ENCODE data around the gene UNC5C.

Gene UNC5C

DNA sequence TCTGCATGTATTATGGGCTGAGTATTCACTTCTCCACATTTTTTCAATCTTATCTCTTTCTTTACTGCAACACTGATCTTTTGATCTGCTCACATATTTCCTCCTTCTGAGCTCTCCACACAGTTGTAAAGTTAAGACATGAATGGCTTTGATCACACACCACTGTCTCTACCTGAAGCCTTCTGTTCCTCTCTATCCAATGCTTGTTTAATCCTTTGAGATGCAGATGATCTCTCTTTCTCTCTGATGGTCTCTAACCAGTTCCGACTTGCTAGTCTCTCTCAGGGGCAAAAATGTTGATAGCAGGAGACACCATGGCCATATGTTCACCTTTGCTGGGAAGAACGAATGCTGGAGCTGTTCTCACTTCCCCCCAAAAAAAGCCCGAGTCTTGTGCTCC lies 162.4 kb downstream of the UNC5C start:
- DNase-seq = no peak

DNA sequence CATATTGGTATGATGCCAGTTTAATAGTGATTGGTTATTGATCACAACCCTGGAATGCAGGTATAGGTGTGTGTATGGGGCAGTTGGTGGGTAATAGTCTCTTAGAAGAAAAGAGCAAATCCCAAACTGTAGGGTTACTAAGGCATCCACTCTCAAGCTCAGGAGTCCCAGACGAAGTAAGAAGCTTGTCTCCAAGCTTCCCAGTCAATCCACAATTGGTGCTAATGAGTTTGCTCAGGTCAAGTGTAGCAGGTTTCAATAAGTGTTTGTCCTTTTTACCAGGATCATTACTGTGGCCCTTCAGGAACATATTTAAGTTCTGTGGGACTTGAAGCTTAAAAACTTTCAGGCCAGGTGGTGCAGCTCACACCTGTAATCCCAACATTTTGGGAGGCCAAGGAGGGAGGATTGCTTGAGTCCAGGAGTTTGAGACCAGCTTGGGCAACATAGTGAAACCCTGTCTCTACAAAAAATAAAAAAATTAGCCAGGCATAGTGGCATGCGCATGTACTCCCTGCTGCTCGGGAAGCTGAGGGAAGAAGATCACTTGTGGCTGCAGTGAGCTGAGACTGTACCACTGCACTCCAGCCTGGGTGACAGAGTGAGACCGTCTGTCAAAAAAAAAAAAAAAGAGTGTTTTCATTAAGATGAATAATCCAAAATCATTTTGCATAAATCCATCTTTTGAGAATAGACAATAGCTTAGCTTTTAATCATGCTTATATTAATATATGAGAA lies 166.8 kb downstream of the UNC5C start:
- DNase-seq = no peak

DNA sequence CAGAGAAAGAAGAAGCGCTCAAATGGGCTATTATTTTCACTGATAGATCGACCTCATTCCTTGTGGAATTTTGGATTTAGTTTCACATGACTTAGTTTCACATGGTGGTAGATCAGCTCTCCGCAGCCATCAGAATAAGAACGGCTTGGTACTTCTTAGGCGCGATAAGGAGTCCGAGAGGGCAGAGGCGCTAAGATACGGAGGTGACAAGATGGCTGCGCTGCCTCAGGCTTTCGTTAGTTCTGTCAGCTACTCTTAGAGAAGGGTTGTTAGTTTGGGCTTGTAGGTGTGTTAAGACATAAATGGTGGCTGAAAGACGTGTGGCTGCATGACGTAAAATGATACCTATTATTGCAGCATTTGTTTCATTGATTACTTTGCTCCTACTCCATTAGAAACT lies 169.1 kb downstream of the UNC5C start:
- no peak for DNase-seq

DNA sequence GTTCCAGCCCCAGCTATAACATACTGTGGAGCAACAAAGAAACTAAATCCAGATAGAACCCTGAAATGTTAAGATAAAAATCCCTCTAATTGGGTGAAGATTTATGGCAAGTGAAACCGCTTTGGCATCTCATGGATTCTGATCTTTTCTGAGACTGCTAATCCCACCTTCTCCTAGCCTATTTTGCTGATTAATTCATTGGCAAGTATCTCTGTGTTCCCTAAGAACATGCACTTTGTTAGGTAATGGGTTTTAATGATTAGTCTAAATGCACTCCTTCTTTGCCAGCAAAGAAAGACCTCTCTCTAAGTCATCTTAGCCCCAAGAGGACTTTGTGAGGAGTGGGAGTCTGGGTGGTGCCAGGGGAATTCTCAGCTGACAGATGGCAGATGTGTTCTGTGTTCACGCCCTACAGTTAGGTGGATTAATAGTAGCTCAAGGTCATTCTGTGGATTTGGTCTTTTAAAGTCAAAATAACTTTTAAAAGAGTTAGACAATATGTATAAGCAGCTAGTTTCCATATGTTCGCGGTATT lies 171.3 kb downstream of the UNC5C start:
- no peak for DNase-seq

DNA sequence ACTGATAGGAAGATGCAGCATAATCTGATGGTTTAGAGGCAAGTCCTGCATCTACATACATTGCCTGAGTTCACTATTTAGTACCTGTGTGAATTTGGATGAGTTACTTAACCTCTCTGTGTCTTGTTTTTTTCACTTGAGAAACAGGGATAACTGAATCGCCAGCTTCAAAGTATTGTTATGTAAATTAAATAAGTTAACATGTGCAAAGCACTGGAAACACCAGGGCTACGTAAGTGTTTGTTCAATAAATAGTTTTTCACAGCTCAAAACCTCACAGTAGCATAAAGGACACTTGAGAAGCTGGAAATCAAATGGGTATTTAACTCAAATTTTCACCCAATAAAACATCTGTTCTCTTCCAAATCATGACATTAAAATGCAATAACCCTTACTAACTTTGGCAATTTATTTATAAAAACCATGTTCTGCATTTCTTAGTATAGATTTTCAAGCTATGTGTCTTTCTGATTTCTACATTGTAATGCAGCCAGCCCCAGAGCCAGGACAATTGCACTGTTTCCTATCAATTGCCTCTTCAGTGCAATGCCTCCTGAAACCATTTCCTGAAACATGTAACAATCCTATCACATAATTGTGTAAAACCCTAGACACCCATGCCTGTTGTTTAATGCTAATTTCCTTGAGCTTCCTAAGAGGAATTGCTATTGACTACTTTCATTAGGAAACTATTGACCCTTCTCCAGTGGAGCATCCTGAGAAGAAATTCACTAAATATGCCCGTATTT lies 177.1 kb downstream of the UNC5C start:
- no peak for DNase-seq

DNA sequence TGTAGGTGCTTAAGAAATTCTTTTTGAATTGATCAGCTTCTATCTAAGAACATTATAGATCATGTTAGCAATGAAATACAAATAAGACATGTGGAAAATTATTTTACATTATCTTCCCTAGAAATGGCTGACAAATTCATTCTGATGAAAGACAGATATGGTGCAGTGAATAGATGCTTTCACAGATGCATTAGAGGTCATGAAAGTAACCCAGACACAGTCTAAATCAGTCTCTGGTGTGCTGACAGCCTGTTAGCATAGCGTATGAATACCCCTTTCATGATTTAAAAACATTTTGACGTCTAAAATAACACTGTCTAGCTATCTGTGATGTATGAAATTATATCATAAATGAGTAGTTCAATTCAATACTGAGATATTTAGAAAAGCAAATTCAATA lies 180.9 kb downstream of the UNC5C start:
- no peak for DNase-seq

DNA sequence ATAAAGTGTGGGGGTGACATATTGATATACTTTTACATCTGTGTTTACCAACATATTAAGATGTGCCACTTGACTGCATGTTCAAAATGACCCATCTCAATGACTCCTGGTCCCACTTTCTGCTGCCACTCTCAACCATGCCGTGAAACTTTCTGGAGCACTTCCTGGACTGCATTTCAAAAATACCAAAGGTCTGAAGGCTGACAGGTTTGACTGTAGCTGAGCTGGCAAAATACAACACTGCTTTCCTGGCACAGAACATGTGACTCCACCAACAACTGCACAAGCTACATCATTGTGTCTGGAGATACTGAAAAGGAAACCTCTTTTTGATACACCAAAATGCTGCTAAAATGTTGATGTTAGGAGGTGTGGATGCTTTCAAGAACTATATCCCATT lies 184.8 kb downstream of the UNC5C start:
- no peak for DNase-seq

DNA sequence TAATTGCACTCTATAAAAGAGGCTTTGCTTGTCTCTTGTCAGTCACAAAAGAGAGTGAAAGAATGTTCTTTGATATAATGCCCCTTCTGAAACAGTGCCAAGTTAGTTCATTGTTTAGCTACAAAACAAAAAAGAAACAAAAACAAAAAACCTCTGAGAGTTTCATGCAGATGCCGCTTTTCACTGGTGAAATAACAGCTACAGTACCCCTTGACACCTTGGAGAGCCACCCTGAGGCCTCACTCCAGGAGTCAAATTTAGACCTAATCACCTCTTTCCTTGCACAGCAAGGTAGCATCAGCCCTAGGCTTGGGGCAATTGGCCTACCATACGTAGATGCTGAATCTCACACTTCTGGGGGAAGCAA lies 185.2 kb downstream of the UNC5C start:
- DNase-seq = no peak

DNA sequence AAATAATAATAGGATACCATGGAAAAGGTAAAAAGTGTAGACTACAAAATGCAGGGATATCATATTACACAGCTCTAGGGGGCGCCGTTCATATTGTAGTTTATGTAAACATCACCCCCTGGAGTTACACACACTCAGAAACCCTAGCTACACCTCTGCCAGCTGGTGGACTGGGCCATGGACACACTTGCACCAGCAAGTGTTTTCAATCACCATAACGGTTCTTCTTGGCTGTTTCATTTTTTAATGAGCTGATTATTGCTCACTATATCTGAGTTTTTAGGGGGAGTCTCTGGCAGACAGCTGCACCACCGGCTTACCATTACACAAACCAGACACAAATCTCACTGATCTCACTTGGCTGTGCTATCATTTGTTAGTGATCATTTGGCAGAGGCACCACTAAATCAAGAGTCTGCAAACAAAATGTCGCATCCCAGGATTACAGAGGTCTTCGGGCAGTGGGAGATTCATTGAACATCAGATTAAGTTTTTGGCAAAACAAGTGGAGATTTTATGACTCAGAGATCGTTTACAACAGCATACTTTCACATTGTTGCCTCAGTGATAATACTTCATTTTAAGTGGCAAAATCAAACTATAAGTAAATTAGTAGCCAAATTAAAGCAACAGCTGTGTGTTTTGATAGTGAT lies 185.7 kb downstream of the UNC5C start:
- DNase-seq = no peak

DNA sequence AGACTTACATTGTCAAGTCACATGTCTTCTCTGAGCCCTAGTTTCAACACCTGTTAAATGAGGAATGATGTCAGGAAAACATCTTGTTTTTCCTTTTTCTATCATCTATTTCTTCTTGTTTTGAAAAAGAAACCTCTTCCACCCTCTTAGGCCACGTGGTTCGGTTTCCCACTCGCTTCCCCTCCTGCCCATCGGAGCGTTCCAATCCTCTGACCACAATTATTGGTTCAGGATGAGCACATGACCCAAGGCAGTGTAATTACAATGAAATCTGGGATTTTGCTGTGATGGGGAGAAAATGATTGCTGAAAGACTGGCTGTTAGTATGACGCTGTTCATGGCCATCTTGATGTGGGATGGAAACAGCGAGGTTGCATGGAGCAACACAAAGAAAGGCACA lies 186.7 kb downstream of the UNC5C start:
- no peak for DNase-seq

DNA sequence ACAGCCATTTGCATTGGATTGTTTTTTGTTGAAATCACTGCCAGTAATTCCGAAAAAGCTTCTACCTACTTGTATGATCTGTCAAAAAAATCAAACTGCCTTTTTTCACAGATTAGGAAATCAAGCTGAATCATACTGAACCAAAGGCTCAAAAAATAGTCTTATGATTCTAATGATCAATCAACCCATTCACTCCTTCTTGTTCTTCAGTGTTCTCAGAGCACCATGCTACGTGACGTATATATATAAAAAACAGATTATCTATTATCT lies 187.1 kb downstream of the UNC5C start:
- DNase-seq = no peak

DNA sequence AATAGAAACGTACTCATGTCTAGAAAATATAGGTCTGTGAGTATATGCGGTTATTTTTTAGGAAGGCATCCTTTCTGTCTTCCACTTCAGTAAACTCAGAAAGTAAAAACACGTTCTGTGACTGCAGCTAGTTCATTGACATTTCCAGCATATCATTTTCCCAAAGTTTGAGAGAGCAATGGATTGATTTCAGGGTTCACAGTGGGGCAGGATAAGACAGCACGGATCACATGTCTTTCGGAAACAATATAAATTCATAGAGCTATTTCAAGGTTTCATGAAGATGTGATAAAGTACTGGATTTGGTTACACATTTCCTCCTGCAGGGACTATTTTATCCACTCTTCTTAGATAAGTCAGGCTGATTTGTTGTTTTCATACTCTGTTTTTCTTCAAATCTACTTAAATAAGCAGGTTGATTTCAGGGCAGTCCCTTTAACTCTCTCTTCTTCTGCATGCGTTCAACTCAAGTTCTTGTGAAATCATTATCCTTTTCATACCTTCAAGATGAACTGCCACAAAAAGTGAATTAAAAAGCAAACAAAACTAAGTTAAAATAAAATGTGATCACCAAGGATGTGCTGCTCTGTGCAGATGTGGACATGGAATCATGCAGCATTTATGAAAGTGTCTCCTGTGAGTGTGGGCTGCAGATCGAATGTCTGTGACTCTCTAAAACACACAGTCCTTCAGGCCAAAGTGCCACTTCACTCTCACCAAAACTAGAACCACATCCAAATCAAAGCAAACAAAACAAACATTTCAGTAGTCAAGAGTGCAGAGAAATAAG lies 187.7 kb downstream of the UNC5C start:
- DNase-seq = no peak

DNA sequence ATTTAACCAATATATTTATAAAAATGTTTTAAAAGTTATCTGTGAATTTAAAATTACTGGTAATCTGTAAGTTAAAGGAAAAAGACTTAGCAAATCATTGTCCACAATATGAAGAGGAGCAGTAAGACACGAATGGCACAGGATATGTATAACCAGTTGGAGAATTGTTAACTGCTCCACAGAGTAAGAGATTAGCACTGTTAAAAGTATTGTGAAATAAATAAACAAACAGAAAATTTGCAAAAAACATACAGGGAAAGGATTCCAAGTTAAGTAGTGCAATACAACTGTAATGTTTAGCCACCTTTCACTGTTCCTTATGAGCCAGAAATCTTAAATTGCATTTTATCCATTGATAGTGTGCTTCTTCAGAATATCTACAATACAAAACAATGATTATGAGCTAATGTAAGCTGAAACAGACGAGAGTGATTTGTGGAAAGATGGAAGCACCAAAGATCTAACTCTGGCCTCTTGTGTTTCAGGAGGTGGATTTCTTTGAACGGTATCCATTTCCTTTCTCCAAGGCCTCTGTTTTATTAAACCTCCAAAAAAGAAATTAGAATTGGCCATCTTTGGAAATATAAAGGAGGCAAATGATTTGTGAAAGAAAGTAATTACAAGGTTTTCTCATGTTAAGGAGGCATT lies 188.4 kb downstream of the UNC5C start:
- DNase-seq = no peak

DNA sequence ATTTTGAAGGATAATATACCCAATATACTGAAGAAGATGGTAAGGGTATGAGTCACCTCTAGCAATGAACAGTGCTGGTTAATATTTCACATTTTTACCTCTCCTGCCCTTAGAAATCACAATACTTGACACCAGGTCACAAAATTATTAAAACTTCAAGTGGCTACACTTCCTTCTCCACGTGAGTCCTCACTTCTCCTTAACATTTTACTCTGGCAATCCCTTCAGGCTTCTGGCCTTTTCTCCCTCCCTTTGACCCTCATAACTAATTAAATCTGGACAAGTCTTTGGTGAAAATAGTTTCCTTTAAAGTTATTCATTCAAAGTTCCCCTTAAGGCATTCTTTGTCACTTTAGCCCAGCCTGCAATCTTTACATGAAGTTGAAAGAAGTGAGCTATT lies 190.4 kb downstream of the UNC5C start:
- no peak for DNase-seq

DNA sequence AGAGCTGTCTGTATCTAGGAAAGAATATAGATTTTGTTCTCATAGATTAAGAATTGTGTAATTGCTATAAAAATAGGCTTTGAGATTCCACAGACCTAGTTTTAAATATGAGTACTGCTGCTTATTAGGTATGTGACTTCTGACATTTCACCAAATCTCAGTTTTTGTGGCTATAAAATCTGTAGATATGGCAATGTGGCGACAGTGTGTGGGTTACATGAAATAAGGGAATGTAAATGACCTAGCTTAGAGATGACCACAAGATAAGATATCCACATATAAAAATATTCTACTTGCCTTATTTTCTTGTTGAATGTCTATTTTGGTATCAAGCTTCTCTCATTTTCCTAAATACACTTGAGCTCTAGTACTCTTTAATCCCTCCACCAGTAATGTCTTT lies 193.8 kb downstream of the UNC5C start:
- DNase-seq = no peak

DNA sequence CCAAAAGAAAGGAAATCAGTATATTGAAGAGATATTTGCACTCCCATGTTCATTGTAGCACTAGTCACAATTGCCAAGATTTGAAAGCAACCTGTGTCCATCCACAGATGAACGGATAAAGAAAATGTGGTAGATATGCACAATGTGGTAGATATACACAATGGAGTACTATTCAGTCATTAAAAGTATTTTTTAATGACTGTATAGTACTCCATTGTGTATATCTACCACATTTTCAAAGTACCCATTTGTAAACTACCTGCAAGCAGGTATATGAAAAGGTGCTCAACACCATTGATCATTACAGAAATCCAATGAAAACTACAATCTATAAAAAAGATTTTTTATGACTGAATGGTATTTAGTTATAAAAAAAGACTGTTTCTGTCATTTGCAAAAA lies 200.4 kb downstream of the UNC5C start:
- DNase-seq = no peak

DNA sequence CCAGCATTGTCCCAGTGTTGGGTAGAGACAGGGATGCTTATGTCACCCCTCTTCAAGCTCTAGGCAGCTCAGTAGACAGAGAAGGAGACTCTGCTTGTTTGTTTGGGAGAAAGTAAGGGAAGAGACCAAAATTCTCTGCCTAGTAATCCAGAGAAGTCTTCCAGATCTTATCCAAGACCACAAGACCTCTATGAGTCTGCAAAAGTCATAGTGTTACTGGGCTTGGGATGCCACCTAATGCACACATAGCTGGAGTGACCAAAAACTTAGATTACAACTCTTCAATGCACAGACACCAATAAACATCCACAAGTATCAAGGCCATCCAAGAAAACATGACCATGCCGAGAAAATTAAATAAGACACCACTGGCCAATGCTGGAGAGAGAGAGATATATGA lies 205.5 kb downstream of the UNC5C start:
- DNase-seq = no peak

DNA sequence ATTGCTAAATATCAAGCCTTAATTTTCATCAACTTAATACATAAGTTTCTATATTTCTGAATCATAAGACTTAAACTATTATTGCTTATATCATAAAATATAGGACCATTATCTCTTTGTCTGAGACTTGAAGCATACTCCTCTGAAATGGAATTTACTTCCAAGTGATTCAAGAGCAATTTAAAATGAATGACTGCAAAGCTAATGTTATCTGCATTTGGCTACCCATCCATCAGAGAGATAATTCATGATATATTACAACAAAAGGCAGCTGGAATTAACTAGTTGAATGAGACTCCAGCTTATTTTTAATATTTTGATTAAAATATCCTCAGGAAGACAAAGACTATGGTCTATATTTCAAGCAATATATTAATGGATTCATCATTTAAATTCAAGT lies 208.6 kb downstream of the UNC5C start:
- DNase-seq = no peak

DNA sequence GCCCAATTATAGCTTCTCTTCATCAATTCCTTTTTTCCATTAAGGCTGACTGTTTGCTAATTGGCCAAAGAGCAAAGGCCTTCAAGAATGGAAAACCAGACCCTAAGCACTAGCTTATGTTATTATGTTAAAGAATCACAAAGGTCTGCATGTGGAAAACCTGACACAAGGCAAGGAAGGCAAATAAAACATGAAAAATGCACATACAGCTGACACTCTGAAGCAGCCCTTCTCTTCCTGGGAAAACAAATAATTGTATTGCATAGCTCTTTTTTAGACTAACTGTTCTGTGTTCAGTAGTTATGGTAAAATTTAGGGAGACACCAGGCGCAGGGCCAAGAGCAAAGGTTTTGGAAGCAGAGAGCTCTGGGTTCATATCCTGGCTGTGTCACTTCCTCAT lies 223.1 kb downstream of the UNC5C start:
- no peak for DNase-seq

DNA sequence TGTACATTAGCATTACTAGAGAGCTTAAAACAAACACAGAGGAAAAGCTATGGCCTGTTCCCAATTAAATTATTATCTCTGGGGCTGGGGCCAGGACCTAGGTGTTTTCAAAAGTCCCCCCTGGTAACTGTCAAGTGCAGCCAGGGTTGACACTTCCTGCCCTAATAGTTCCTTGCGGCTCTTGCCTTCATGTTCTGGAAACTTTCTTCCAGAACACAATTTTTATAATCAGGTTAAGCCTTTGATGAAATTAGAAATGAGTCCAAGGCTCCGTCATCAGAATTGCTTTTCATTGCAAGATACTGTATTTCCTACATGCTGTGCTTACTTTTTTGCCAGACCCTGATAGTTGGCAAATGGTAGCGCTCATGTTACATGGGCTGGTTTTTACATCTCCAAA lies 229.6 kb downstream of the UNC5C start:
- no peak for DNase-seq

DNA sequence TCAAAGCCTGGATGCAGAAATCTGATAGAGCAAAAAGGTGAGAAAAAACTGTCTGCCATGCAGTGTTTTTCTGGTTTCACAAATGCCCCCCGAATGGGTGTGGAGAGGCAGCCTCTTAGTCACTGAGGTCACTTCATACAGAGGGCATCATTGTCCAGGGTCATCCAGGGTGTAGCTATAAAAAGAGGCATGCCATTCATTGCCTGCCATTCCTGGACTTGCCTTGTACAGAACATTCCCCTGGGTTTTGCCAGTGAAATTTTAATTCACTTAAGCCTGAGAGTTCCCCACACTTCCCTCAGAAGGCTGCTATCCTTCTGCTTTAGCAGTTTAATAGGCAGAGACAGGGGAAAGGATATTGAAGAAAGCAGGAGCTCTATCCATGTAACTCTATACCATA lies 230.3 kb downstream of the UNC5C start:
- no peak for DNase-seq

DNA sequence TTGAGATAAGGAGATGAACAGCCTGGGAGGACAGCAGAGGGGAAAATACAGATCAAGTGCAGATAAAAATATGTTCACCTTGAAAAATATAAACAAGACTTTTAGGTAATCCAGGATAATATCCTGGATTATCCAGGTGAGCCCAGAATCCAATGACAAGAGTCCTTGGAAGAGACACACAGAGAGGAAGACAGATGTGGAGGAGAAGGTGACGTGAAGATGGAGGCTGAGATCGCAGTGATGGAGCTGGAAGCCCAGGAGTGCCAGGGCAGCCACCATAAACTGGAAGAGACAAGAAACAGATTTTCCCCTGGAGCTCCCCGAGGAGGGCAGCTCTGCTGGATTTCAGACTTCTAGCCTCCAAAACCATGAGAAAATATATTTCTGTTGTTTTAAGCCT lies 230.7 kb downstream of the UNC5C start:
- DNase-seq = no peak

Data from activated CD4-positive, alpha-beta T cell treated with anti-CD3 and anti-CD28 coated beads for 4 hours (primary cell).